HG03103 (cell line): ENCODE measurements around the gene MYCN.

Source experiments
- ATAC-seq: cut with Tn5 transposase; IDR thresholded peaks from one replicate; pipeline ENCODE4 v1.9.1; 2021; ENCODE audit warnings: low read depth; ENCODE audit not compliant: unreplicated experiment

Gene MYCN

GRCh38 chr2:15930589-15931318, 9.6 kb upstream of the MYCN start:
- ATAC-seq, result no peak

GRCh38 chr2:15931319-15931890, 8.9 kb upstream of the MYCN start:
- ATAC-seq, result no peak

- no peak for ATAC-seq
These were observed 8.4 kb upstream of the MYCN start for GRCh38 chr2:15931950-15932349.

- ATAC-seq, result no peak
These were observed 7.8 kb upstream of the MYCN start for GRCh38 chr2:15932394-15933183.

- ATAC-seq, result no peak
These were observed 7.0 kb upstream of the MYCN start for GRCh38 chr2:15933184-15933845.

GRCh38 chr2:15934291-15934945, 5.9 kb upstream of the MYCN start:
- no peak for ATAC-seq

GRCh38 chr2:15935189-15935588, 5.2 kb upstream of the MYCN start:
- no peak for ATAC-seq

- ATAC-seq, result no peak
These were observed 4.7 kb upstream of the MYCN start for GRCh38 chr2:15935675-15936074.

- ATAC-seq, result no peak
These were observed 3.9 kb upstream of the MYCN start for GRCh38 chr2:15936277-15937104.

GRCh38 chr2:15937105-15937881, 3.1 kb upstream of the MYCN start:
- no peak for ATAC-seq

- no peak for ATAC-seq
These were observed 2.2 kb upstream of the MYCN start for GRCh38 chr2:15937882-15938802.

- no peak for ATAC-seq
These were observed 1.4 kb upstream of the MYCN start for GRCh38 chr2:15938803-15939555.

- no peak for ATAC-seq
These were observed 845 bp upstream of the MYCN start for GRCh38 chr2:15939556-15939853.

- no peak for ATAC-seq
These were observed 521 bp downstream of the MYCN start for GRCh38 chr2:15940661-15941480.

GRCh38 chr2:15941481-15941850, 1.1 kb downstream of the MYCN start:
- ATAC-seq, result no peak

- ATAC-seq, result no peak
These were observed 1.7 kb downstream of the MYCN start for GRCh38 chr2:15941871-15942710.
